ENCODE data around the gene SSU72.

Gene SSU72

GRCh38 chr1:1550087-1550486, 24.6 kb downstream of the SSU72 start:
- Histone ChIP-seq H3K4me1 (ENCODE audit: insufficient read depth, low read length, severe bottlenecking) (no peaks in the 10 kb centered on the region), H3K9ac (ENCODE audit: low read length) (no peak overlapping the region), H4K20me1 (ENCODE audit: insufficient read depth, low read length) (no peaks in the 10 kb centered on the region), H3K36me3 (ENCODE audit: insufficient read depth, low read length) (no peaks in the 10 kb centered on the region; the same call in 1 of the 2 replicates), H3K4me2 (ENCODE audit: low read length) (no peak overlapping the region), H3K79me2 (ENCODE audit: insufficient read depth, low read length) (no peaks in the 10 kb centered on the region), H2AFZ (ENCODE audit: low read length) (no peak overlapping the region), H3K4me3 (ENCODE audit: low read depth, low read length, poor library complexity, severe bottlenecking) (no peak overlapping the region), H3K27me3 (ENCODE audit: insufficient read depth, low read length) (no peaks in the 10 kb centered on the region), H3K9me2 (ENCODE audit: low read depth, low read length) (no peaks in the 10 kb centered on the region), H3K9me3 (ENCODE audit: low read length) (no peaks in the 10 kb centered on the region), H3F3A (ENCODE audit: insufficient read depth, low read length) (no peaks in the 10 kb centered on the region), H3K27ac (ENCODE audit: low read depth, low read length, poor library complexity, severe bottlenecking) (no peak overlapping the region)
- TF ChIP-seq CTCF (IDR thresholded peaks at IDR 0.05; ENCODE audit: low read length) = no peak
- no peak for TF ChIP-seq EZH2 (IDR thresholded peaks at IDR 0.05; ENCODE audit: borderline replicate concordance, low read length)

GRCh38 chr1:1548591-1548990, 26.1 kb downstream of the SSU72 start:
- Histone ChIP-seq H3K4me2 (ENCODE audit: low read length) (no peak overlapping the region), H4K20me1 (ENCODE audit: insufficient read depth, low read length) (no peaks in the 10 kb centered on the region), H3K4me3 (ENCODE audit: low read depth, low read length, poor library complexity, severe bottlenecking) (no peak overlapping the region), H3K9ac (ENCODE audit: low read length) (no peak overlapping the region), H3K9me2 (ENCODE audit: low read depth, low read length) (no peaks in the 10 kb centered on the region), H3K27me3 (ENCODE audit: insufficient read depth, low read length) (no peaks in the 10 kb centered on the region), H2AFZ (ENCODE audit: low read length) (no peak overlapping the region), H3K9me3 (ENCODE audit: low read length) (no peaks in the 10 kb centered on the region), H3K4me1 (ENCODE audit: insufficient read depth, low read length, severe bottlenecking) (no peaks in the 10 kb centered on the region), H3K79me2 (ENCODE audit: insufficient read depth, low read length) (no peaks in the 10 kb centered on the region), H3F3A (ENCODE audit: insufficient read depth, low read length) (no peaks in the 10 kb centered on the region), H3K36me3 (ENCODE audit: insufficient read depth, low read length) (peaks cover 2% of the 10 kb centered on the region; the same call in 1 of the 2 replicates), H3K27ac (ENCODE audit: low read depth, low read length, poor library complexity, severe bottlenecking) (no peak overlapping the region)
- TF ChIP-seq CTCF (IDR thresholded peaks at IDR 0.05; ENCODE audit: low read length) = no peak

GRCh38 chr1:1547476-1547875, 27.2 kb downstream of the SSU72 start:
- H3K27ac ChIP-seq (ENCODE audit: low read depth, low read length, poor library complexity, severe bottlenecking) = no peak overlapping the region
- no peaks in the 10 kb centered on the region for H3K79me2 ChIP-seq (ENCODE audit: insufficient read depth, low read length)
- no peak for TF ChIP-seq CTCF (IDR thresholded peaks at IDR 0.05; ENCODE audit: low read length)
- no peak for TF ChIP-seq EZH2 (IDR thresholded peaks at IDR 0.05; ENCODE audit: borderline replicate concordance, low read length)
- H3K4me3 ChIP-seq (ENCODE audit: low read depth, low read length, poor library complexity, severe bottlenecking) = no peak overlapping the region
- H3K27me3 ChIP-seq (ENCODE audit: insufficient read depth, low read length) = no peaks in the 10 kb centered on the region
- H3K4me2 ChIP-seq (ENCODE audit: low read length) = no peak overlapping the region
- H3K9ac ChIP-seq (ENCODE audit: low read length) = no peak overlapping the region
- no peaks in the 10 kb centered on the region for H3K9me2 ChIP-seq (ENCODE audit: low read depth, low read length)
- H4K20me1 ChIP-seq (ENCODE audit: insufficient read depth, low read length) = no peaks in the 10 kb centered on the region
- no peaks in the 10 kb centered on the region for H3F3A ChIP-seq (ENCODE audit: insufficient read depth, low read length)
- H3K36me3 ChIP-seq (ENCODE audit: insufficient read depth, low read length) = peaks cover 10% of the 10 kb centered on the region
- H3K9me3 ChIP-seq (ENCODE audit: low read length) = no peaks in the 10 kb centered on the region
- H2AFZ ChIP-seq (ENCODE audit: low read length) = no peak overlapping the region
- no peaks in the 10 kb centered on the region for H3K4me1 ChIP-seq (ENCODE audit: insufficient read depth, low read length, severe bottlenecking)

Data from OCI-LY1 (cell line).